IMR-90 (cell line): ENCODE data around the gene LY6G6D. TPM values are rescaled to one million over a fixed set of nuclear protein-coding genes. Genes with fewer than 3 reads are reported as not detected.

Experiments used
- CEBPB ChIP-seq: IDR thresholded peaks from 2 replicates; pipeline ENCODE4 v1.6.1; 2012; ENCODE audit warnings: low read depth, low read length, improper control_type of control experiment
- CHD1 ChIP-seq: IDR thresholded peaks from 2 replicates; pipeline ENCODE4 v1.6.1; 2012; ENCODE audit warnings: low read depth, low read length, improper control_type of control experiment
- MXI1 ChIP-seq: IDR thresholded peaks from 2 replicates; pipeline ENCODE4 v1.6.1; 2012; ENCODE audit warnings: low read depth, mild to moderate bottlenecking, low read length, moderate library complexity, borderline replicate concordance
- SMC3 ChIP-seq: fragments of 150-350 bp; IDR thresholded peaks from 2 replicates; pipeline ENCODE4 v1.6.1; 2016; ENCODE audit warnings: low read depth, mild to moderate bottlenecking, antibody characterized with exemption, low read length, moderate library complexity
- polyA plus RNA-seq, 3 experiments: library from polyadenylated mRNA; depleted of rRNA; stranded (reverse); fragments of >200 nt; gene quantifications; 2 replicates each; pipeline ENCODE4 v1.2.3, GENCODE V29; 2012; ENCODE audit warnings: low replicate concordance in 1 of 3
- total RNA-seq: library from RNA; depleted of rRNA; stranded (reverse); fragments of >200 nt; gene quantifications from 2 replicates; pipeline ENCODE4 v1.2.3, GENCODE V29; 2012

The LY6G6D gene
- total and polyA plus RNA-seq, 2 of the 4 experiments (the other 2 are of a cell fraction), result not detected

DNA sequence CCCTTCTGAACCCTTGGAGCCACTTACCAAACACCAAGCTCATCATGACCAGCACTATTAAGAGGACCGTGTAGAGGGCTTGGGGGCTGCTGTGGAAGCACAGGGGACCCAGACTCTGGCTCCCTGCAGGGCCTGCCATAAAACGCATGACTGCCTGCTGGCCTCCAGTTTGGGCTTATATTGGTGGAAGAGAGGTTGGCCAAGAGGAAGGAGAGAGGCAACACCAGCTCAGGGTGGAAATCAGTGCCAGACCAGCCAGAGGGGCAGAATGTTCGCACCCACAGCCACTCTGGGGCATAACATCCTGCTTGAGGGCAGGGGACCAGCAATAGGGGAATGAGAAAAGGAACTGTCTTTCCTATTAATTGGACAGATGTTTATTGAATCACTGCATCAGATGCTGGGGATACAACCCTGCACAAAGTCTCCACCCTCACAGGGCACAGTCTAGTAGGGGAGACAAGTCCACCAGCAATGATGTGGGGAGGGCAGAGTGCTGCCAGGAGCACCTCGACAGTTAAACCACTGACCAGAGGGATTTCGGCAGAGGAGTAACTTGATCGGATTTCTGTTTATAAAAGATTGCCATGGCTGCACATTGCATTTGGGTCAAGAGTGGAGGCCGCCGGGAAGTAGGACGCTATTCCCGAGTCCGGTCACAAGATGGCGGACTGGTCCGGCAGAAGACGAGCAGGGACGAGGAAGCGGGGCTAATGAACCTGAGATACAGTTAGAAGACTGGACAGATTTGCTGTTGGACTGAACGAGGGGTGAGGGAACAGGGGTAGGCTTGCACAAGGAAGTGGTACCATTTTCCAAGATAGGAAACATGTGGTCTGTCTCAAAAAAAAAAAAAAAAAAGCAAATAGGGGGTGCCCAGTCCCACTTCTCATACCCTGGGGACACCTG lies 34.7 kb upstream of the LY6G6D start, which contains the start of gene LY6G5C (continued):
- TF ChIP-seq CEBPB (peak; percentile 36; the same call in 1 of the 2 replicates), MXI1 (peak; percentile 46; the same call in 1 of the 2 replicates), CHD1 (no peak), SMC3 (peak; percentile 83)
